HG03520 (cell line): Measurements from ENCODE around the gene HOXB4.

Experiments used
- ATAC-seq: cut with Tn5 transposase; IDR thresholded peaks from one replicate; pipeline ENCODE4 v1.9.1; 2021; ENCODE audit warnings: mild to moderate bottlenecking, moderate library complexity; ENCODE audit not compliant: unreplicated experiment

Gene HOXB4

DNA sequence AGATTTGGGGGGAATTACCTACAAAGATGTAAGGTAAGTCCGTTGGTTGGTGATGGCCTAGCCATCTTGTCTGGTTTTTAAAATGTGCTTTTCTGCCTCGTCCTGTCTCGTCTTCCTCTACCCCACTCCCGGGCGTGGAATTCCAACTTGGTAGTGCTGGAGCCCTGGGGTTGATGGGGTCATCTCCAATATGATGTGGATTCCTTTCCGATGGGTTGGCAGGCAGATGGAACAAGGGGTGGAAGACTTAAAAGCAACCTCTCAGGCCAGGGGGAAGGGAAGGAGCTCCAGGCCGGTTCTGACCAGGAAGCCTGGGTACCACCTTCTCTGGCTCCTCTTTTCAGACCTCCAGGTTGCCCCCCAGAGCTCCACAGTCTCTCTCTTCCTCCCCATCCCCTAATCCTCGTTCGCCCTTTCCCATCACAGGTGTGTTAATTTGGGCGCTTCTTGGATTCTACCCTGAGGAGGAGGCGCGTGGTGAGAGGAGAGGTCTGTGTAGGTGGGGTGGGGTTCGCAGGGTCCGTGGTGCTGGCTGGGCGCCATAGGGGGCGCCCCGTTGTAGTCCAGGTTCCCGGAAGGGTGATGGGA lies 28.1 kb downstream of the HOXB4 start:
- no peak for ATAC-seq

DNA sequence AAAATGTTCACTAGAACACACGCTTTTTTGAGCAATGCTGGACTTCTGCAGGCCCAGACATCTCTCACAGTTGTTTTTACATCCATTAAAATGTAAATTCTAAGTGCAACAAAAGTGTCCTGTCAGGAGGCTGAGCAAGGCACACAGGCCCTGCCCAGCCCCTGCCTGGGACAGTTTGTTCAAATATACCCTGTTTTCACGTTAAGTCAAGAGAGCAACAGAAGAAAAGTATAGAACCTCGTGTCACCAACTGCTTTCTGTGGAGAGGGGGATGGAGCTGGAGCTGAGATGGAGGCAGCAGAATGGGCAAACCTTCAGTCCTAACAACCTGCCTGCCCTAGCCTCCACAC lies 28.9 kb downstream of the HOXB4 start:
- ATAC-seq, result no peak

DNA sequence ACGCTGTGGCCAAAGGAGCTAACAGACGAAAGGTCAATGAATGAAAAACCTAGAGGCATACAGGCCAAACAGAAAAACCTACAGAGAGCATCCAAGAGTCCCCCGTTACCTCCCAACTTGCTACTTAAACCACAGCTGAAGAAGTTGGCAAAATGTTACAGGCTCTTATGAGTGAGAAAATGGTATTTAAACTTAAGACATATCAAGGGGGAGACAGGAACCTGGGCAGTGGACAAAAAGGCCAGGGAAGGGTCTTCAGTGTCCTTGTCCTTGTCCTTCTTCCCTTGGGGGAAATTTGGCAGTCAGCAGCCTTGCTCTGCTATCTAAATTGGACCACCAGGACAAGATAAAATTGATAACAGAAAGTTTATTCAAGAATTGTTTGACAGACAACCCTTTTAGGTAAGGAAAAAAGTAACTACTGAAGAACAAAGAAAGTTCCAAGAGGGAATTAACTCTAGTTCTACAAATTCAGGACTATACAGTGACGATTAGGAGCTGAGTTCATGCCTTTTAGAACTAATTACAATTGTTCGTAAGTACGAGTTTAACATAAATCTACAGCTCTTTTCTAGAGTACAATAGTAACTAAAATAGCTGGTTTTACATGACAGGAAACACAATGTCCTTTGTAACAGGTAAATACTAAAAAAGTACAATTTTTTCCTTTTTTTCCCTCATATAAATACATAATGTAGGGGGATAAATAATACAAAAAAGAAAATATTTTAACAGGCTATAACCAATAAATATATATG lies 29.4 kb downstream of the HOXB4 start:
- no peak for ATAC-seq

DNA sequence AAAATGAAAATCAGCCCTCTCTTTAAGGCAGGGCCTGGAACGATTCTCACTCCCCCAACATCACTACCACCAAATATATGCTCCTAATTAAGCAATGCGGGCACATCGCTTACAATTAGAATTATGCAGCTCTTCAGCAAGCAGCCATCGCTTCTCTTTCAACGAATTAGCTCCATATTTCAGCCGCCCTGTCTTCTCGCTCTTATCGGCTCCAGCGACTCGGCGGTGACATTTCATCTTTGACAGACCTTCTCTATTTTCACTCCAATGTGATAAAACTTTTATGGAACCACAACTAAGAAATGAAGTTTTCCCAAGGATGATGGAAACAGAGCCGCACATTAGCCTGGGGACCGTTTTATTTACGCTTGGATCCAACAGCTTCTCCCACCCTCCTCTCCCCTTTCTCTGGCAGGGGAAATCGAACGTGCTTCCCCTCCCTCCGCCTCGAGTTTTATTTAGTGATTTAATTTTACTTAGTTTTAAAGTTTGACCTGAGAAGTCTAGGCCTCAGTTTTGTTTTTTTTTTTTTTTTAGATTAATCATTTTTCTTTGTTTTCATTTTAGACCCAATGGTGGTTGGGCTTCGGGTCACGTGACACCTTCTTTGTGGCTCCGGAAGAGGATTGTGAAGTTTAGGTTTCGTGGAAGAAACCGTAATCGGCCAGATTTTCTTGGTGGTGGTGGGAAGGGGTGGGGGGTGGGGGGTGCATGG lies 30.2 kb downstream of the HOXB4 start:
- ATAC-seq, result no peak

DNA sequence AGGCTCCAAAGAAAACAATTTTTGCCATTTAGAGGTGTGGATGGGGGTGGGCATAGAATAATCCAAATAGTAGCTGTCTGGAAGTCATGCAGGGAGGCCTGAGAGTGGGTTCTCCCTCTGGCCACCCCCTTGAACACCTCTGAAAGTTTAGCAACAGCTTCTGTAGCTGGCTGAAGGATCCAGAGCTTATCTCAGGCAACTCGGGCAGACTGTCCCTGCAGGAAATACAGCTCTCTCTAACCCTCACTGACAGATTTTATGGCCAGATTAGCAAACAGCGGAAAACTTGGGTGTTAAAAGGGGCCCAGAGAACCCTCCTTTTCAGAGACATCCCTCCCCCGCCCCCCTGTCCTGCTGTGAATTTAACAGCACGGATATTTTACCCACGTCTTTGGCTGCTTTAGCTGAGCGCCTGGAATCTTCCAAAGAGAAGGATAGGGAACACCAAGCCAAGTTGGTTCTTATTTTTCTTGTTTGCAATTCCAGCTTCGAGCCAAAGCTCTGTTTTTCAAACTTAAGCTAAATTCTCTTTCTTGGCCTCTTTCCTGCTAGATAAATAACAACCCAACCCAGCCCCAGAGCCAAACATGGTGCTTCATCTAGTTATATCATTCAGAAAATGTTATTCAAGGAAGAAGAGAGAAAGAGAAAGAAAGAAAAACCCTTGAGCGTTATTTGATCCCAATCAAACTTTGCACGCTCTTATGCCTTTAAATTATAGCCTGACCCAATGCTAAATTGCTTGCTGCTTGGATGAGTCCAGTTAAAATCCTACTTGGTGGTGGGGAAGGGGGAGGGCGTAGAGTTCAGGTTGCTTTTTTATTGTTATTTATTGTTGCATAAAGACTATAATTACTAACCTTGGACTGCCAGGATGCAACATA lies 31.0 kb downstream of the HOXB4 start:
- ATAC-seq, result no peak

DNA sequence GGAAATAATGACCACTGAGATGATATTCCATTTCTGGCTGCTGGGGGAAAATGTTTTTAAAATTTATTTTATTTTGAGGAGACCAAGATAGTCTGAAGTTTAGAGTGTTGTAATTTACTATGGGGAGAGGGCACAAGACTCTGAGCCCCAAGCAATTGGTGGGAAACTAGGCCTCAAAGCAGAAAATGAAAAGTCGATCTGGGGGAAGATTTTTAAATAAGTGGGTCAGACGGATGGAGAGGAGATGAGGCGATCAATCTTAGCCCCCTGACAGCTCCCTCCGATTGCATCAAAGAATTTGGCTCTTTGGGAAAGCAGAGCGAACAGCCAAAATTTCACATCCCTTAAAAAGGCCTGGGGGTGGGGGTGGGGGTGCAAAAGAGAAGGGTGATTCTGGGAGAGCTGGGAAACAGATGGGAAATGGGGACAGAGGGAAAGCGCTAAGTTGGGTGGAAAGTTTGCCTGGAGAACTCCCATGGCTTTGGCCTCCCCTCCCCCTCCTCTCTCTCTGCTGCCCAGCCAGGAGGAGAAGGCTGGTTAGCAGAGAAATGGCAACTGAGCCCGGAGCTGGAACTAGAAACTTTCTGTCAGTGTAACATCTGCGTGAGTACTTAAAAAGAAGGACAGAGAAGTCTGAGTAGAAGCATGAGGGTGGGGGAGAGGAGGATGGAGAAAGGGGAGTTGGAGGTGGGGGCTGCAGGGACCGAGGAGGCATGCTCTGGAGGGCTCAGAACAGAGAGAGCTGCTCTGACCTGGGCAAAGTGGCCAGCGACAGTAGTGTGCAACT lies 31.8 kb downstream of the HOXB4 start:
- ATAC-seq, result no peak

DNA sequence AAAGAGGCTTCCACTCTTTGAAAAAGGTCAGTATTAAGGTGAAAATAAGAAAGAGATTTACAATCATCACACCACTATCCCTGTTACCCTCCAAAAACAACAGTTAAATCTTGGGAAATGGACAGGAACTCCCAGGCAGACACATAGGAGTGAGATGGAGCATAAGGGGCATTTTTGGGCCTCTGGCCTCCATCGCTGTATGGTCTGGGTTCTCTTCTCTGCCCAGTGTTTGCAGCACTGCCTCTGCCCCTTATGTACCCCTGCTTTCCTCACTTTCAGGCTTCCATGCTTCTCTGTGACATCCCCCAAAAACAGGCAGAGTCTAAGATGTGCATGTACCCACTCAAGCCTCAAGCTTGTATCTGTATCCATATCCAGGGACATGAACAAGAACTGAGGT lies 32.6 kb downstream of the HOXB4 start:
- no peak for ATAC-seq

DNA sequence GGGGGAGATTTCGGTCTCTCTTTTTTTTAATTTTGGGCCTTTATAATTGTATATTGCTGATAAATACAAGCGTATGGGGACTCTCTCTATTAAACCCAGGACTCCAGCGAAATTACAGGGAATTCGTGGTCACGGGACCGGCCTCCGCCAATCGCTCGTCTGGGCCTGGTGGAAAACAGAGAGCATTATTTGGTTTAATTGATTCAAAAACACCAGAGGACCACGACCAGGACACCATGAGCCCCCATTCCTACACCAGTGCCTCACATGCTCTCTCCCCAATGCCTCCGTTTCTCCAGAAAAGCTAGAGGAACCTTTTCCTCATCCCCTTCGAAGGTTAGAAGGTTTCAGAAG lies 33.2 kb downstream of the HOXB4 start, which contains the start of gene HOXB2:
HOXB2 (minus strand) TSS at position 88 of the 354 bp plus-strand sequence. CDS start 198 bp downstream, outside the sequence.
- no peak for ATAC-seq

DNA sequence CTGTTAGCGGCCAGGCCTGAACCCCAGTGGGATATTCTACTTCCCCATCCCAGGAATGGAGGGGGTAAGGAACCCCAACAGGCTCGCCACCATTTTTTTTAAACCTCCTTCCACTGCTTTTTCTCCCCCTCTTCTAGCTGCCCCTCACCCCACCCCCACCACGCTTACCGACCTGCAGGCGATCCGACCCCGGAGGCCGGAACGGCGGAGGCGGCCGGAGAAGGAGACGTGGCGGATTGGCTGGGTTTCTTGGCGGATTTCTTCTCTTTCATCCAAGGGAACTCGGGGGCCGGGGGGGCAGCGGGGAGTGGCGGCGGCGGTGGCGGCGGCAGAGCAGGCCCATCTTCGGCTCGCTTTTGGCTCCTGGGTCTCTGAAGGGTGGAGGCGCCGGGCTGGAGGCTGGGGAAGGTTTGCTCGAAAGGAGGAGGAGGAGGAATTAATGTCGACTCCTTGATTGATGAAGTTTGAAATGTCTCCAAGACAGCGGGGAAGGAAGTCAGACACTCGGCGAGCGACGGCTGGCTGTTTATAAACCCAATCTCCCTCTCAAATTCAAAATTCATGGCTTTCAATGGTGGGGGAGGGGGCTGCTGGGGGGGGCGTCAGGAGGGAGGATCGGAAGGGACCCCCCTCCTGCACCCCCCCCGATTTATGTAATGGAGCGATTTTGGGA lies 33.7 kb downstream of the HOXB4 start:
- no peak for ATAC-seq

DNA sequence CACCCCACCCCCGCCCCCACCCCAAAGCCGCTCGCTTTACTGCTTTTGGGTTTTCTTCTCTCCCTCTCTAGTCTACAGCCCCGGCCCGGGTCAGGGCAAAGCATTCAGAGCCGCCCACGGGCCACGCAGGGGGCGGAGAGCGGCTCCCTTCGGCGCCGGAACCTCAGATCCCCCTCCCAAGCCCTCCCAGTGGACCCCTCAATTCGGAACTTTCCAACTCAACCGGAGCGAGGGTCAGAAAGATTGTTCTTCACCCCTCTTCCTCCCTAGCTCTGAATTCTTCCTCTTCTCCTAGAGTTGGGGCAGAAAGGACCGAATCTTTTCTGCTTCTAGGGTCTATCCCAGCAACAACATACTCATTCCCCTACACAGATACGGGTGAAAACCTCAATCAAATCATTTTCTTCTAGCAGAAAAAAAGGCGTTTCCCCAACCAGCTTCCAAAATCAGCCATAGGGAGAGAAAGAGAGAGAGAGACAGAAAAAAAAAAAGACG lies 34.2 kb downstream of the HOXB4 start:
- ATAC-seq, result no peak

DNA sequence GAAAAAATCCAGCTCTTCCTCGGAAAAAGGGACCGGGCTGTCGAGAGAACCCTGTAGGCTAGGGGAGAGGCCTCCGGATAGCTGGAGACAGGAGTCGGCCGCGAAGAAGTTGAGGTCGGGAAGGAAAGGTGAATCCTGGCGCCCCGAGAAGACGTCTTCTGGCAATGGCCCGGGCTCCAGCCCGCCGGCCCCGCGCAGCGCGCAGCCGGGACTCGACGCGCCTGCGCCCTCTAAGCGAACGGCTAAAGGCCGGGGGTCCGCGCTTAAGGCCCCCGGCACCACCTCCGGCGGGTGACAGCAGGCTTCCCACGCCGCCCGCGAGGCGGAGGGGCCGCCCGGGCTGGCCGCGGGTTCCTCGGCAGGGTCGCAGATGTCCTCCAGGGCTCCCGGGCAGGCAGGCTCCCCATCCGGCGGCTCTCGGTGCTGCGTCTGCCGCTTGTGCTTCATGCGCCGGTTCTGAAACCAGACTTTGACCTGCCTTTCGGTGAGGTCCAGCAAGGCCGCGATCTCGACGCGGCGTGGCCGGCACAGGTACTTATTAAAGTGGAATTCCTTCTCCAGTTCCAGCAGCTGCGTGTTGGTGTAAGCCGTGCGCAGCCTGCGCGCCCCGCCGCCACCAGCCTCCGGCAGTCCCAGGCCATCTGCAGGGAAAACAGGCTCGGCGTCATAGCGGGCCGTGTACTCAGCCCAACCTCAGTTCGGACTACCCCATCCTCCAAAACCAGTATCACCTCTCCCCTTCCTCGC lies 34.9 kb downstream of the HOXB4 start:
- no peak for ATAC-seq

DNA sequence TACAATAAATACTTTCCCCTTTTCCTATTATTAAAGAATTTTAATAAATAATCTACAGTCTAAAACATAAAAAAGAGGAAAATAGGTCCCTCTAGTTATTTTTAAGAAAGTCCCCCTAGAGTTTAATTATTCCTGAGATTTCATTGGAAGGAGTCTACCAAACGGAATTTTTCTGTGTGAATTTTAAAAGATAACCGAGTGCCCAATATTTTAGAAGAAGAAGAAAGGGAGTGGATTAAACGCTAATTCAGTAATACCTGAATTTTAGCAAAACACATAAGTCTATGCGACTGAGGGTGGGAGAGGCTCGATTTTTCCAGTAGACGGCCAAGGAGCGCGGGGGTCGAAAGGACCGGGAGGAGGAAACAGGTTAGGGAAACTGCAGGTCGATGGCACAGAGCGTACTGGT lies 35.4 kb downstream of the HOXB4 start:
- no peak for ATAC-seq

DNA sequence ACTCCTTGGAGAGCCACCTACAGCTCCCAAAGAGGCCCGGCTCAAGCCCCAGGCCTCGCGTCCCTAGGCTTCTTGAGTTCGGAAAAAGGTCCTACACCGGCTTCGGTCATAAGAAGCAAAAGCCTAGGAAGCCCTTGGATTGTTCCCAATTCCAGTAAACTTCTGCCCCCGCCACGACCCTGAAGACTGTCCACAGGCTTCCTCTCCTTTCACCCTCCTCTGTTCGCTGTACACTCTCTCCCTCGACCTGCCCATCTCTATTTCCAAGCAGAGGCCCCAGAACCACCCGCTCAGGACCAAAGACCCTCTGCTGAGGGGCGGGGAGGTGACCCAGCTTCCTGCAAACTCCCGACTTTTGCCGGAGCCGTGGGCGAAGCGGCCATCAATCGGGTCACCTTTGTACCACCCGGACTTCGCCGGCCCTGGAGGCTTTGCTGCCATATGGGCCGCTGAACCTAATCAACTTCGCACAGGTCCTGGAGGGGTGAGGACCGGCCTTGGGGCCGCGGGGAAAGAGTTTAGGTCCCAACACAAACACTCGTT lies 36.0 kb downstream of the HOXB4 start:
- no peak for ATAC-seq

DNA sequence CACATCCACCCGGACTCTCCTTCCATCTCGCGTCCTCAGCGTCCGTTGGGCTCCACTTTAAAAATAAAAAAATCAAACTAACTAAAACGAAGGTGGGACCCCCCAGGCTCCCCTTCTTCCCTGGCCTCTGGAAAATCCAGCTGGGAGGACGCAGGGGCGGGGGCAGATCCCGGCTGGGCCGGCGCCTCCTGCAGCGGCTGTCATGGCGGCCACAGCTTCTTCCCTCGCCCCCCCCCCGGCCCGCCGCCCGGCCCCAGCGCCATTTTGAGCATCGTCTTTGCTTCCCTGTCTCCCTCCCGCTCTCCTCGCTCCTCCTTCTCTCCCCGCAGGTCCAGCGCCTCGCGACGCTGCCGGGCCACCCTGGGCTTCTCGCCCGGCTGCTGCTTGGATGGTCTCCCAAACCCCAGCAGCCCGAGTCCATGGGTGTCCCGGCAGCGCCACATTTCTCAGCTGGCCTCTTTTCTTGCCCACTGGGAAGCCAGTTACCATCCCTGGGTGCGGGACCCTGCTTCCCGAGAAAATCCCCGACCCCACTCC lies 36.5 kb downstream of the HOXB4 start:
- no peak for ATAC-seq

DNA sequence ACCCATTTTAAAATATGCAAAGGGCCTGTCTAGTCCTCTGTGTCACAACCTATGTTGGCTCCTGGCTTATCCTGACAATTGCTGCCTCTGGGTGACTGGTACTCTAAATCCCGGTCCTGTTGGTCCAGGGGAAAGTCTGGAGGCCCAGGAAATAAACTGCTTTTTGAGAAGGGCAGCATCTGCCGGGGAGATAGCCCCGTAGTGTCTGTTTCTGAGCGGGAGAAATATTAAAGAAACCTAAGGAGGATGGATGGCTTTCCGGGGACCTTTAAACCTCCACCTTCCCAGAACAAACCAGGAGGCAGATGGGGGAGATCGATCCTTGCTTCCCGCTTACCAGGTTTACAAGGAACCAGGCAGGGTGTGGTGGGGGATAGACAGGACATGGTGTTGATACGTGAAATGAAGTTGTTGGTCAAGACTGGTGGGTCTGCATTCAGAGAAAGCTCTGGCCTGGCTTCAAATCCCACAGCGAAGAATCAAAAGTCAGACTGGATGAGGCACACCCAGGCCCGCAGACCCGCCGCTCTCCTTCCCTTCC lies 37.0 kb downstream of the HOXB4 start:
- ATAC-seq, result no peak

DNA sequence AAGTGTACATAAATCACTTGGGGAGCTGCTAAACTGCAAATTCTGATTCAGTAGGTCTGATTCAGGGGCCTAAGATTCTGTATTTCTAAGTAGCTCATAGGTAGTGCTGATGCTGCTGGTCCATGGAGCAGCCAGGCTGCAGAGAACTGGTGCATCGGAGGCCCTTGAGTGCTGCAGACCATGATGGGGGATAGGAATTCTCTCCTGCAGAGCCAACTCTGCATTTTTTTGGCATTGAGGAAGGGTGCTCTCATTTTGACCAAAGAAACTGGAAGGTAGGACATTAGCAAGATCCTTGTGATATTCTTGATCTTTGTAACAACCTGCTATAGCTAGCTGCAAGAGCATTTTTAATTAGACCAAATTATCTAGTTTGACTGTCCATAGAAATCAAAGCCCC lies 37.9 kb downstream of the HOXB4 start:
- ATAC-seq, result no peak

DNA sequence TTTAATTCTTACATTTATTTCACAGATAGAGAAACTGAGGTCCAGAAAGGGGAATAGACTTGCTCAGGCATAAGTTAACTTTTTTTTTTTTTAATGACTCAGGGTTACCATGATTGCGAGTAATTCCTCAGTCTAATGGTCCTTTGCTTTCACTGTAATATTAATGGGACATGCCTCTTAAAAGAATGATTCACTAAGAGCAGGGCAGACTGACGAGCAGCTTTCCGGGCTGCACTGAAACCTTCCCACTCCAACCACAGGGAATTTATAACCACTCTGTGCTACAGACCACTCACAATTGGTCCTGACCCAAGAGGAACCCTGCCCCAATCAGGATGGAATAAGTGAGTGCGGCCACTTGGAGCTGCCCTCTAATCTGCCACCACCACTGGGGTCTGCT lies 39.0 kb downstream of the HOXB4 start:
- no peak for ATAC-seq

DNA sequence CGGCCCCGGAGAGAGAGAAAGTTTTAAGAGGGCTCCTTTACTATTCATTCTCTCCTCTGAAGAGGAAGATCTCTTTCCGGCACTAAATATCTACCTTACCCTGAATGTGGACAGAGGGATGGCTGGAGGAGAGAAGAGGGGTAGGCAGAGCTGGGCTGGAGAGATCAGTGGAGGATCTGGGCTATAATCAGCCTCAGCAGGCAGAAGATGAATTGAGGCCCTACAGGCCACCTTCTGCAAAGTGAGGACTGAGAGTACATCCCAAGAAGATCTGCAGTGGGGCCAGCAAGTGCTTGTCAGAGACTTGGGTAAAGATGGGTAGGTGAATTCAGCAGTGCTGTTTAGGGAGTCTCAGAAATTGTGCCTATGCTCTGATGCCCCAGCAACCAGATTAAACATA lies 40.8 kb downstream of the HOXB4 start:
- ATAC-seq, result no peak
